Mesenteric fat pad (tissue), 1 donor: Measurements from ENCODE around the gene TMEM174. TPM values are rescaled to one million over a fixed set of nuclear protein-coding genes. Genes with fewer than 3 reads are reported as not detected.

ENCODE experiments used
- DNase-seq: peaks from one replicate; pipeline ENCODE4 v3.0.0-alpha.2; 2020; ENCODE audit warnings: low spot score
- long read RNA-seq: library from polyadenylated mRNA; unstranded; transcript quantifications from one replicate; pipeline ENCODE4 v2.0.0, GENCODE V29; 2020
- total RNA-seq: library from RNA; stranded (reverse); fragmentation: NEBNext Ultra II Directional; extraction: Animal tissue kit (Norgen Biotek cat#: 25700); gene quantifications from one replicate; pipeline ENCODE4 v1.2.1, GENCODE V29; 2021
- donor health status: DM: yes; HTN: yes; CAD: no.

TMEM174 gene
- not detected for total RNA-seq
- long read RNA-seq = 0 reads

- DNase-seq = no peak
Measured at GRCh38 chr5:73172951-73173350, at the start of gene TMEM174. TSS of gene TMEM174 (plus strand) at chr5:73173193. CDS start at chr5:73173244, 51 bp downstream.

- DNase-seq = no peak
Measured at GRCh38 chr5:73125289-73125688, 47.7 kb upstream of the TMEM174 start.

GRCh38 chr5:73126381-73126780, 46.6 kb upstream of the TMEM174 start:
- no peak for DNase-seq

- DNase-seq = no peak
Measured at GRCh38 chr5:73126957-73127356, 46.0 kb upstream of the TMEM174 start.

GRCh38 chr5:73129143-73129542, 43.9 kb upstream of the TMEM174 start:
- no peak for DNase-seq

GRCh38 chr5:73130811-73131210, 42.2 kb upstream of the TMEM174 start:
- DNase-seq = no peak

- DNase-seq = no peak
Measured at GRCh38 chr5:73131711-73132425, 41.1 kb upstream of the TMEM174 start.

GRCh38 chr5:73132759-73133158, 40.2 kb upstream of the TMEM174 start:
- DNase-seq = no peak

- DNase-seq = no peak
Measured at GRCh38 chr5:73135021-73135420, 38.0 kb upstream of the TMEM174 start.

GRCh38 chr5:73135429-73136054, 37.5 kb upstream of the TMEM174 start:
- DNase-seq = no peak

- no peak for DNase-seq
Measured at GRCh38 chr5:73136055-73136562, 36.9 kb upstream of the TMEM174 start.

- no peak for DNase-seq
Measured at GRCh38 chr5:73137563-73138530, 35.1 kb upstream of the TMEM174 start.

- DNase-seq = no peak
Measured at GRCh38 chr5:73139485-73139884, 33.5 kb upstream of the TMEM174 start.

GRCh38 chr5:73140801-73141200, 32.2 kb upstream of the TMEM174 start:
- DNase-seq = no peak

- no peak for DNase-seq
Measured at GRCh38 chr5:73142035-73142434, 31.0 kb upstream of the TMEM174 start.

- no peak for DNase-seq
Measured at GRCh38 chr5:73143716-73144115, 29.3 kb upstream of the TMEM174 start.

- no peak for DNase-seq
Measured at GRCh38 chr5:73149540-73149939, 23.5 kb upstream of the TMEM174 start.

GRCh38 chr5:73150876-73151275, 22.1 kb upstream of the TMEM174 start:
- DNase-seq = no peak

- DNase-seq = no peak
Measured at GRCh38 chr5:73151766-73152410, 21.1 kb upstream of the TMEM174 start.

- DNase-seq = no peak
Measured at GRCh38 chr5:73152411-73153388, 20.3 kb upstream of the TMEM174 start.
